Hepatocyte (in vitro differentiated cells): Measurements from ENCODE around the gene GPR18. TPM values are rescaled to one million over a fixed set of nuclear protein-coding genes. Genes with fewer than 3 reads are reported as not detected.

ENCODE experiments used
- DNase-seq: peaks from one replicate; pipeline ENCODE4 v3.0.0-alpha.2; 2016; ENCODE audit warnings: low spot score
- H2AFZ ChIP-seq: fragments of 200-600 bp; sonication (generic); 2 replicates; pipeline ENCODE4 v1.6.0; 2016; ENCODE audit warnings: antibody characterized with exemption, mild to moderate bottlenecking
- H3K27ac ChIP-seq: fragments of 200-600 bp; sonication (generic); 2 replicates; pipeline ENCODE4 v1.5.1; 2016; ENCODE audit warnings: mild to moderate bottlenecking
- H3K27me3 ChIP-seq: fragments of 200-600 bp; sonication (generic); 2 replicates; pipeline ENCODE4 v1.6.1; 2016
- H3K36me3 ChIP-seq: fragments of 200-600 bp; sonication (generic); replicated peaks from 2 replicates; pipeline ENCODE4 v1.5.1; 2016; ENCODE audit warnings: low read depth; ENCODE audit not compliant: insufficient read depth
- H3K4me1 ChIP-seq: fragments of 200-600 bp; sonication (generic); 2 replicates; pipeline ENCODE4 v1.5.1; 2016; ENCODE audit warnings: mild to moderate bottlenecking, moderate library complexity; ENCODE audit not compliant: insufficient read depth
- H3K4me2 ChIP-seq: fragments of 200-600 bp; sonication (generic); 2 replicates; pipeline ENCODE4 v1.6.0; 2016
- H3K4me3 ChIP-seq: fragments of 200-600 bp; sonication (generic); 2 replicates; pipeline ENCODE4 v1.5.1; 2016; ENCODE audit warnings: mild to moderate bottlenecking
- H3K79me2 ChIP-seq: fragments of 200-600 bp; sonication (generic); 2 replicates; pipeline ENCODE4 v1.6.0; 2017; ENCODE audit warnings: mild to moderate bottlenecking
- H3K9me2 ChIP-seq: fragments of 200-600 bp; sonication (generic); replicated peaks from 2 replicates; pipeline ENCODE4 v1.6.0; 2017; ENCODE audit warnings: mild to moderate bottlenecking; ENCODE audit not compliant: insufficient read depth
- H3K9me3 ChIP-seq: fragments of 200-600 bp; sonication (generic); 2 replicates; pipeline ENCODE4 v1.5.1; 2016; ENCODE audit warnings: low read depth, mild to moderate bottlenecking
- H4K20me1 ChIP-seq: fragments of 200-600 bp; sonication (generic); 2 replicates; pipeline ENCODE4 v1.6.0; 2016; ENCODE audit warnings: mild to moderate bottlenecking; ENCODE audit not compliant: insufficient read depth, poor library complexity, severe bottlenecking
- EZH2 ChIP-seq: fragments of 200-600 bp; sonication (generic); IDR thresholded peaks from 2 replicates; pipeline ENCODE4 v1.6.1; 2016; ENCODE audit warnings: antibody characterized with exemption, mild to moderate bottlenecking, borderline replicate concordance
- EZH2phosphoT487 ChIP-seq: fragments of 200-600 bp; sonication (generic); IDR thresholded peaks from one replicate; pipeline ENCODE4 v1.6.1; 2018; ENCODE audit warnings: antibody characterized with exemption, mild to moderate bottlenecking, low read depth, moderate library complexity; ENCODE audit not compliant: unreplicated experiment, severe bottlenecking
- WGBS: methylation state at CpG from one replicate; pipeline ENCODE4 v1.1.6; 2016; ENCODE audit warnings: low lambda C conversion rate; ENCODE audit errors: missing lambda C conversion rate; 5-methylcytosine and 5-hydroxymethylcytosine counted together
- polyA plus RNA-seq: library from polyadenylated mRNA; unstranded; fragments of >200 nt; fragmentation: Nextera tagmentation; extraction: Ambion mirVana; gene quantifications from 2 replicates; pipeline ENCODE4 v1.2.1, GENCODE V29; 2016
- total RNA-seq: library from RNA; depleted of rRNA; stranded (reverse); fragments of >200 nt; gene quantifications from 2 replicates; pipeline ENCODE4 v1.2.3, GENCODE V29; 2014
- TF ChIP-seq, protein P1 (sequence below): fragments of 200-600 bp; sonication (generic); IDR thresholded peaks from 2 replicates; pipeline ENCODE4 v1.5.1; 2016; ENCODE audit warnings: antibody characterized with exemption, mild to moderate bottlenecking; ENCODE audit not compliant: poor library complexity

GPR18 gene
- total and polyA plus RNA-seq, 2 experiments from 2014 or later, result not detected

DNA sequence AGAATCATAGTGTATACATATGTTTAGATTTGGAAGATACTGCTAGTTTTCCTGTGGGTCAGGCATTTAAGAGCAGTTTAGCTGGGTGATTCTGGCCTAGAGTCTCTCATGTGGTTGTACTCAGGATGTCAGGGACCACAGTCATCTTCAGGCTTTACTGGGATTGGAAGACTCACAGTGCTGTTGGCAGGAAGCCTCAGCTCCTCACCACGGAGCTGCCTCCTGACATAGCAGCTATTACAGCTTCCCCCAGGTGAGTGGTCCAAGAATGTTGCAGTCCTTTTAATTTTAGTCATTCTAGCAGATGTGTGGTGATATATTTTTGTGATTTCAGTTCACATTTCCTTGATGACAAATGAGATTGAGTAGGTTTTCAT lies 16.9 kb upstream of the GPR18 start:
- H3K4me1 ChIP-seq, result no peaks in the 10 kb centered on the region
- 60% methylated on average over 1 of the region's 1 CpG for WGBS
- peaks cover 18% of the 10 kb centered on the region for H3K79me2 ChIP-seq
- H2AFZ ChIP-seq, result no peak overlapping the region
- H4K20me1 ChIP-seq, result no peaks in the 10 kb centered on the region
- H3K9me2 ChIP-seq, result no peaks in the 10 kb centered on the region
- no peaks in the 10 kb centered on the region for H3K9me3 ChIP-seq
- no peak for DNase-seq
- no peaks in the 10 kb centered on the region for H3K27me3 ChIP-seq
- H3K4me2 ChIP-seq, result no peak overlapping the region
- TF ChIP-seq EZH2 (no peak), EZH2phosphoT487 (no peak)
- TF ChIP-seq, protein P1, sequence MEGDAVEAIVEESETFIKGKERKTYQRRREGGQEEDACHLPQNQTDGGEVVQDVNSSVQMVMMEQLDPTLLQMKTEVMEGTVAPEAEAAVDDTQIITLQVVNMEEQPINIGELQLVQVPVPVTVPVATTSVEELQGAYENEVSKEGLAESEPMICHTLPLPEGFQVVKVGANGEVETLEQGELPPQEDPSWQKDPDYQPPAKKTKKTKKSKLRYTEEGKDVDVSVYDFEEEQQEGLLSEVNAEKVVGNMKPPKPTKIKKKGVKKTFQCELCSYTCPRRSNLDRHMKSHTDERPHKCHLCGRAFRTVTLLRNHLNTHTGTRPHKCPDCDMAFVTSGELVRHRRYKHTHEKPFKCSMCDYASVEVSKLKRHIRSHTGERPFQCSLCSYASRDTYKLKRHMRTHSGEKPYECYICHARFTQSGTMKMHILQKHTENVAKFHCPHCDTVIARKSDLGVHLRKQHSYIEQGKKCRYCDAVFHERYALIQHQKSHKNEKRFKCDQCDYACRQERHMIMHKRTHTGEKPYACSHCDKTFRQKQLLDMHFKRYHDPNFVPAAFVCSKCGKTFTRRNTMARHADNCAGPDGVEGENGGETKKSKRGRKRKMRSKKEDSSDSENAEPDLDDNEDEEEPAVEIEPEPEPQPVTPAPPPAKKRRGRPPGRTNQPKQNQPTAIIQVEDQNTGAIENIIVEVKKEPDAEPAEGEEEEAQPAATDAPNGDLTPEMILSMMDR, result no peak
- H3K4me3 ChIP-seq, result no peak overlapping the region
- no peaks in the 10 kb centered on the region for H3K36me3 ChIP-seq
- H3K27ac ChIP-seq, result no peak overlapping the region

DNA sequence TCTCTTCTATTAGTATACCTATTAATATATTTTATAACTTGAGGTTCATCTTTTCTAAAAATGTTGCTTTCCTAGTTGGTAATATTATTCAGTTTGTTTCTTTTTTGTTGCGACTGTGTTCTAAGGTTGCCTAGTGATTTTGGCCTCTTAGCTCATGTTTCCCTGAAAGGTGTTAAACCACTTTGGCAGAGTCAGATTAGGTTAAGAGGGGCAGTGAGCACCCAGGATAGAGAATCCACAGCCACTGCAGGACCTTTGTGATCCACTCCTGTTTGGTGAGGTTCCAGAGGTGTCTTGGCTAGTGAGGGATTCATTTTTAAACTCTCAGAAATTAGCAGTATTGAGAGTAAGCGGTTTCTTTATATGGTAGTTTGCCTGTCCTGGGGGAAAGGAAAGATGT lies 14.9 kb upstream of the GPR18 start:
- Histone ChIP-seq H3K27me3 (no peaks in the 10 kb centered on the region), H2AFZ (no peak overlapping the region), H3K9me2 (no peaks in the 10 kb centered on the region), H3K9me3 (no peaks in the 10 kb centered on the region), H4K20me1 (no peaks in the 10 kb centered on the region), H3K79me2 (peaks cover 18% of the 10 kb centered on the region), H3K27ac (no peak overlapping the region), H3K4me2 (no peak overlapping the region), H3K36me3 (no peaks in the 10 kb centered on the region), H3K4me3 (no peak overlapping the region), H3K4me1 (no peaks in the 10 kb centered on the region)
- 96% methylated on average over 2 of the region's 2 CpGs for WGBS
- TF ChIP-seq EZH2phosphoT487 (no peak), EZH2 (no peak)
- TF ChIP-seq, protein P1, result no peak
- DNase-seq, result no peak

DNA sequence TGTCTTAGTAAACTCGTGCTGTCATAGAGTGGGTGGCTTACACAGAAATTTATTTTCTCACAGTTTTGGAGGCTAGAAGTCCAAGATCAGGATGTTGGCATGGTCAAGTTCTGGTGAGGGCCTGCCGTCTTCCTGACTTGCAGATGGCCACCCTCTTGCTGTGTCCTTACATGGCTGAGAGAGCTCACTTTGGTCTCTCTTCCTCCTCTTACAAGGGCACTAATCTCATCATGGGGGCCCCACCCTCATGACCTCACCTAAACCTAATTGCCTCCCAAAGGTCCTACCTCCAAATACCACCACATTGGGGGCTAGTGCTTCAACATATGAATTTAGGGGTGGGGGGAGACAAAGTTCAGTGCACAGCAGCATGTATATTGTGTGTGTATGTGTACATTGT lies 14.3 kb upstream of the GPR18 start:
- peaks cover 18% of the 10 kb centered on the region for H3K79me2 ChIP-seq
- H3K36me3 ChIP-seq, result no peaks in the 10 kb centered on the region
- TF ChIP-seq EZH2phosphoT487 (no peak), EZH2 (no peak)
- TF ChIP-seq, protein P1, result no peak
- H3K4me1 ChIP-seq, result no peaks in the 10 kb centered on the region
- DNase-seq, result no peak
- H4K20me1 ChIP-seq, result no peaks in the 10 kb centered on the region
- no peak overlapping the region for H3K4me2 ChIP-seq
- no peak overlapping the region for H3K27ac ChIP-seq
- no peak overlapping the region for H2AFZ ChIP-seq
- H3K4me3 ChIP-seq, result no peak overlapping the region
- WGBS, result 95% methylated on average over 2 of the region's 2 CpGs
- no peaks in the 10 kb centered on the region for H3K27me3 ChIP-seq
- no peaks in the 10 kb centered on the region for H3K9me3 ChIP-seq
- H3K9me2 ChIP-seq, result no peaks in the 10 kb centered on the region

DNA sequence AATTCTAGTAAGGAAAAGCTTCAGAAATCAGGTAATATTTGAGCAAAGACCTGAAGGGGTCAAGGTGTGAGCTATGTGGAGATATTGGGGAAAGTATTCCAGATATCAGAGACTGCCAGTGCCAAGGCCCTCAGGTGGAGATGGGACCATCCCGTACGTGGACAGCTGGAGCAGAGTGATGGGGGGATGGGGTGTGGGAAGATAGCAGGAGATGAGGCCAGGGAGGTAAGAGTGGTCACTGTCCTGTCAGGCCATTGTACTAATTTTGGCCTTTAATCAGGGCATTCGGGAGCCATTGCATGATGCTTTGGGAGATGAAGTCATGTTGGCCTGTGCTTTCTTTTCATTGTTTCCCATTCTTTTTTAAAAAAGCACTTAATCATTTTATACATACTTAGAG lies 13.1 kb upstream of the GPR18 start:
- DNase-seq, result no peak
- Histone ChIP-seq H3K4me1 (no peaks in the 10 kb centered on the region), H2AFZ (no peak overlapping the region), H3K9me2 (no peaks in the 10 kb centered on the region), H3K79me2 (peaks cover 18% of the 10 kb centered on the region), H3K9me3 (no peaks in the 10 kb centered on the region), H3K27ac (no peak overlapping the region), H3K36me3 (no peaks in the 10 kb centered on the region), H3K4me3 (no peak overlapping the region), H4K20me1 (no peaks in the 10 kb centered on the region), H3K27me3 (no peaks in the 10 kb centered on the region), H3K4me2 (no peak overlapping the region)
- TF ChIP-seq EZH2, result no peak
- TF ChIP-seq, protein P1, result no peak
- TF ChIP-seq EZH2phosphoT487, result no peak
- WGBS, result 93% methylated on average over 3 of the region's 3 CpGs
